ENCODE data around the gene GSX2.

The GSX2 gene

DNA sequence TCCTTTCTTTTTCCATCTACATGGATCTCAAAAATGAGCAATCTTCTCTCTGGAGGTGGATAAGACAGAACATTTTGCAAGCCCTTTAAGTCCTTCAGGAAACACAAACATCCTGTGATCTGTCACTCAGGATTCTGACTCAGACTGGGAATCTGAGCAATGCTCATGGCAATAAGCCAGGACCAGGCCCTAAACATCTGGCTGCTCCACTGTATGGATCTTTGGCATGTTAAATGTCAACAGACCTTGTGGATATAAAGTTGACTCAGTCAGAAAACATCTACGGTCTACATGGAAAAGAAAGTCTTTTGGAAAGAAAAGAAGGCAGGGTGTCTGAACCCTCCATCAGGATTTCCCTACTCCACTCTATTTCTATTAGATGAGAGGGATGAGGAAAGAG, 17.8 kb upstream of the GSX2 start:
- peaks cover 34% of the 10 kb centered on the region for H3K4me1 ChIP-seq (ENCODE audit: control insufficient read depth, insufficient read depth, low read length)
- no peaks in the 10 kb centered on the region for H3K9me3 ChIP-seq (ENCODE audit: control insufficient read depth, low read length)
- no peaks in the 10 kb centered on the region for H3K27me3 ChIP-seq (replicated peaks; ENCODE audit: control insufficient read depth, insufficient read depth, low read length)
- peak; percentile 98 for DNase-seq (ENCODE audit: low read depth)
- no peak overlapping the region for H3K9ac ChIP-seq (ENCODE audit: low read length)
- H3K4me3 ChIP-seq (ENCODE audit: low read length) = peak overlapping the region; percentile 40
- H3K36me3 ChIP-seq (ENCODE audit: control insufficient read depth, insufficient read depth, low read length, severe bottlenecking) = no peaks in the 10 kb centered on the region

DNA sequence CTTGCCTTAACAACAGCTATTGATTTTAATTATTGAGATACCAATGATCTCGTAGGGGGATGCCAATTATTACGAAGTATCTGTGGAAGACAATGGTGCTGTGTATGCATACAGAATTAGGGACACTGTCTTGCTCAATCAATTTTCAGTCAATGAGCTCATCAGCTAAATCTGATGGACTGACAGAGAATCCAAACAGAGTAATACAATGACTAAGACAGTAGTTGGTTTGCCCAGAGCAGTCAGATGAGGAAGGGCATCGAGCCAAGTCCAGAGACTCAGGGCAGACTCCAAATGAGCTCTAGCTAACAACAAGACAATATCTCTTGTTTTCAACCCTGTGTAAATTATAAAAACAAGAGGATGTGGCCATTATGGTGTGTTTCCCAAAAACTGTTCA, 14.7 kb upstream of the GSX2 start:
- peak; percentile 80 for DNase-seq (ENCODE audit: low read depth)
- H3K4me1 ChIP-seq (ENCODE audit: control insufficient read depth, insufficient read depth, low read length) = peaks cover 25% of the 10 kb centered on the region
- H3K9me3 ChIP-seq (ENCODE audit: control insufficient read depth, low read length) = no peaks in the 10 kb centered on the region
- H3K36me3 ChIP-seq (ENCODE audit: control insufficient read depth, insufficient read depth, low read length, severe bottlenecking) = no peaks in the 10 kb centered on the region
- no peak overlapping the region for H3K4me3 ChIP-seq (ENCODE audit: low read length)
- H3K9ac ChIP-seq (ENCODE audit: low read length) = no peak overlapping the region
- H3K27me3 ChIP-seq (replicated peaks; ENCODE audit: control insufficient read depth, insufficient read depth, low read length) = no peaks in the 10 kb centered on the region

DNA sequence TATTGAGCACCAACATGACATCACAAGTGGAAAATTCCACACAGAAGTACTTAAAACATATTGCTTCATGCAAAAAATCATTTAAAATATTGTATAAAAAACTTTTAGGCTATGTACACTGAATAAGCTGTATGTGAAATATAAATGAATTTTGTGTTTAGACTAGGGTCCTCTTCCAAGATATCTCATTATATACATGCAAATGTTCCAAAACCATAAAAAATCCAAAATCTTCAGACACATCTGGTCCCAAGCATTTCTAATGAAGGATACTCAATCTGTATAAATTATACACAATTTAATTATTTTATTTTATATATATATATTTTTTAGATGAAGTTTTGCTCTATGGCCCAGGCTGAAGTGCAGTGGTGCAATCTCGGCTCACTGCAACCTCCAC, 10.1 kb upstream of the GSX2 start:
- no peaks in the 10 kb centered on the region for H3K36me3 ChIP-seq (ENCODE audit: control insufficient read depth, insufficient read depth, low read length, severe bottlenecking)
- peaks cover 19% of the 10 kb centered on the region for H3K4me1 ChIP-seq (ENCODE audit: control insufficient read depth, insufficient read depth, low read length)
- H3K9me3 ChIP-seq (ENCODE audit: control insufficient read depth, low read length) = no peaks in the 10 kb centered on the region
- H3K9ac ChIP-seq (ENCODE audit: low read length) = no peak overlapping the region
- DNase-seq (ENCODE audit: low read depth) = no peak
- no peak overlapping the region for H3K4me3 ChIP-seq (ENCODE audit: low read length)
- H3K27me3 ChIP-seq (replicated peaks; ENCODE audit: control insufficient read depth, insufficient read depth, low read length) = peaks cover 13% of the 10 kb centered on the region

DNA sequence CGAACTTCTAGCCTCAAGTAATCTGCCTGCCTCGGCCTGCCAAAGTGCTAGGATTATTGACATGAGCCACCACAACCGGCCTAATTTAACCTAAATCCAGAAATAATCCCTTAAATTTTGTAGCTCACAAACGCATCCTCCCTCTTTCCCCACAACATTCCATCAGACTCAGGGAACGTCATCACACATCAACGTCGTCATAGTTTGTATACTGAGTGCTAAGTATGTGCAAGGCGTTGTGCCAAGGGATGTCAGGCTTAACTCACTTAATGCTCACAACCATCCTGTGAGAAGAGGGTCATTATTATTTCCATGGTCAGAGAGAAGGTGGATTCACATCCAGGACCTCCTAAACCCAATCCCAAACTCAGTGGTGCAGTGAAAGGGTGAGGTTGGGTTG, 9.6 kb upstream of the GSX2 start:
- Histone ChIP-seq H3K9me3 (ENCODE audit: control insufficient read depth, low read length) (no peaks in the 10 kb centered on the region), H3K36me3 (ENCODE audit: control insufficient read depth, insufficient read depth, low read length, severe bottlenecking) (no peaks in the 10 kb centered on the region), H3K27me3 (replicated peaks; ENCODE audit: control insufficient read depth, insufficient read depth, low read length) (peaks cover 13% of the 10 kb centered on the region), H3K4me3 (ENCODE audit: low read length) (no peak overlapping the region), H3K9ac (ENCODE audit: low read length) (no peak overlapping the region), H3K4me1 (ENCODE audit: control insufficient read depth, insufficient read depth, low read length) (peaks cover 14% of the 10 kb centered on the region)
- DNase-seq (ENCODE audit: low read depth) = no peak

DNA sequence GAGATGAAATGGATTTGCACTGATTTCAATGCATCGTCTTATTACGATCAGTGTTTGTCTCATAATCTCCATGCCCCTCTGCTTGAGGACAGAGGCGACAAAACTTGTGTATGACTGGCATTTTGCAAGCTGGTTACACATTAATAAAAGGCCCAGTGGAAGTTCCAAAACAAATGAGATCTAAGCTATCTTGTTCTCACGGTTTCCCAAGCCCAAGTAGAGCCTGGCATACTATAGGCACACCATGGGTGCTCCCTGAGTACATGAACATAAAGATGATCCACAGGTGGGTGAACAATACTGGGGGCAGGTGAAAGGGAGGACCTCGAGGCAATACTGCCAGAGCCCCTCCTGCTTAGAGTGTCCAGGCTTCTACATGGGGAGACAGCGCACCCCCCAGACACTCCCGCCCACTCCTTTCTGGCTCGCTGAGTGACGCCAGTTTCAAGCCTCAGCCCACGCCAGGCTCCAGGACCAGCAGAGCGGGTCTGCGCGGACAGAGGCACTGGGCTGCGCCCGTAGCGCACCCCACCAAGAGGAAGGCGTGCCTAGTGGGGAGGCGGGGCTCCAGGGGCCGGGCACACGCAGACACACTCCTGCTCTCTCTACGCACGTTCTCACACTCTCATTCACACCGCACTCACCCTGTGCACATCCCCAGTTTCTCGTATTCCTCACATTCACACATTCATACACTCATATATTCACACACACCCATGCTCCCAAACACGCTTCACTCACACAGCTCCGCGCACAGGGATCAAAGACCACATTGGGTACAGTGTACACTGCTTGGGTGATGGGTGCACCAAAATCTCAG, 8.9 kb upstream of the GSX2 start:
- peak overlapping the region; percentile 82 for H3K4me3 ChIP-seq (ENCODE audit: low read length)

DNA sequence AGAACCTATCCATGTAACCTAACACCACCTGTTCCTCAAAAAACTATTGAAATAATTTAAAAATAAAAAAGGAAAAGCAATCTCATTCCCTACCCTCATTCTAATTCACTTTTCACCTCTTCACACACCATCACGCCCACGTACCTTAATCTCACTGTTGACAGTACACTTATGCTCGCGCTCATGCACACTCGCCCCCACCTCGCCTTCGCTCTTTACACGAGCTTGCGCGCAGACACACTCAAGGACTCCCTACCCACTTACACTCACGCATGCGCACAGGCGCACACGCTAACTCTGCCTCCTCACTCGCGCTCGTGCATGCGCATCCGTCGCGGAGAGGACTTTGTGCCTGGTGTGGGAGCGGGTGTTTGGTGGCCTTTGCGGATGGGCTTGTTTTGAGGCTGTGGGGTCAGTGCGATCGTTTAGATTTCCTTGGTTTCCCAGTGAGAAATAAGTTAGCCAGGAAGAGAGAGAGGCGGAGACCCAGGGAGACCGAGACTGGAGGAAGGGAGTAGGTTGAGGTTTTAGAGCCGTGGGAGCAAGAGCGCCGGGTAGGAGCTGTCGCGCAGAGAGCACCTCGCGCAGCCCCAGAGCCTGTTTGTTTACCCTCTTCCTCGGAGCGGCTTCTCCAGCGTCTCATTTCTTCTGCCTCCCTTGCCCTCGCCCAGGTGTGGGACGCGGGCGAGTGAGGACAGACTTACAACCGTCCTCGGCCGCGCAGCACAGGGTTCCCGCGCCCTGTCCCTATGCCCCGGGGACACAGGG, 8.1 kb upstream of the GSX2 start:
- Histone ChIP-seq H3K4me3 (ENCODE audit: low read length) (peak overlapping the region; percentile 82), H3K36me3 (ENCODE audit: control insufficient read depth, insufficient read depth, low read length, severe bottlenecking) (no peaks in the 10 kb centered on the region), H3K27me3 (replicated peaks; ENCODE audit: control insufficient read depth, insufficient read depth, low read length) (peaks cover 18% of the 10 kb centered on the region), H3K9ac (ENCODE audit: low read length) (peak overlapping the region; percentile 69), H3K4me1 (ENCODE audit: control insufficient read depth, insufficient read depth, low read length) (peaks cover 11% of the 10 kb centered on the region), H3K9me3 (ENCODE audit: control insufficient read depth, low read length) (no peaks in the 10 kb centered on the region)
- peak; percentile 94 for DNase-seq (ENCODE audit: low read depth)

More for the DNA sequence above, 8.9 kb upstream of the GSX2 start:
- DNase-seq (ENCODE audit: low read depth) = peak; percentile 57
- H3K4me1 ChIP-seq (ENCODE audit: control insufficient read depth, insufficient read depth, low read length) = peaks cover 11% of the 10 kb centered on the region
- no peaks in the 10 kb centered on the region for H3K36me3 ChIP-seq (ENCODE audit: control insufficient read depth, insufficient read depth, low read length, severe bottlenecking)
- peaks cover 14% of the 10 kb centered on the region for H3K27me3 ChIP-seq (replicated peaks; ENCODE audit: control insufficient read depth, insufficient read depth, low read length)
- H3K9me3 ChIP-seq (ENCODE audit: control insufficient read depth, low read length) = no peaks in the 10 kb centered on the region
- H3K9ac ChIP-seq (ENCODE audit: low read length) = peak overlapping the region; percentile 69

DNA sequence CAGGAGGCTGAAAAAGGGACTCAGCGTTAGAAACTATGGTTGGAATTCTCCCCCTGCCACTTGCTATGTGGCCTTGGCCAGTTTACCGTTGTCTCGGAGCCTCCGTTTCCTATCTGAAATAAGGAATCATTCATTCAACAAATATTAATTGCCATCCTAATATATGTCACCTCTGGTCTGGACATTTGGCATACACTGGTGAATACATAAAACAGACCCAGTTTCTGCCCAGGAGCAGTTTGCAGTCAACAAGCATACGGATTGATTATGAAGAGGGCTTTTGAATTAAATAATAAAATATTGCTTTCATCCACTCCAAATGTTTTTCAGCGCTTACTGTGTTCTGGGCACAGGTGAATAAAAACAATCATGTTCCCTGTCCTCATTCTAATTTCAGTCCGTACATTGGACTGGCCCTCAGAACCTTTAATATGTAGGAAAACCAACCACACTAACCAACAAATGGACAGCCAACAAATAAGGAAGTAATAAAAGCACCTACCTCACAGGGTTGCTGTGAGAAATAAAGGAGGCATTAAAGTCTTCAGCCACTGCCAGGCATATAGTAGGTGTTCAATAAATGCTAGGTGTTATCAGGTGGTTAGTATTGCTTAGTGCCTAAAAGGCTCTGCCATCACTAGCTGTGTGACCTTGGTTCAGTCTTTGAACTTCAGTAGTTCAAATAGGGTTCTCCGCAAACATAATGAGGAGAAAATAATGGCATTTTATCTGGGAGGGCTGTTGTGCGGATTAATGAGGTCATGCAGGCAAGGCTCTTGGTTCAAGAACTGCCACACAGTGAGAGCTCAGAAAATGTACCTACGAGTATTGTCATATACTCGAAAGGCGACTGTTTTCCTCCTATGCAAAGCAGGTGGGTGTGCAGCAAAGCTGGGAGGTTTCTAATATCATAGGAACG, 7.3 kb upstream of the GSX2 start:
- DNase-seq (ENCODE audit: low read depth) = no peak
- H3K9ac ChIP-seq (ENCODE audit: low read length) = peak overlapping the region; percentile 69
- peaks cover 11% of the 10 kb centered on the region for H3K4me1 ChIP-seq (ENCODE audit: control insufficient read depth, insufficient read depth, low read length)
- H3K36me3 ChIP-seq (ENCODE audit: control insufficient read depth, insufficient read depth, low read length, severe bottlenecking) = no peaks in the 10 kb centered on the region
- peaks cover 18% of the 10 kb centered on the region for H3K27me3 ChIP-seq (replicated peaks; ENCODE audit: control insufficient read depth, insufficient read depth, low read length)
- peak overlapping the region; percentile 82 for H3K4me3 ChIP-seq (ENCODE audit: low read length)
- no peaks in the 10 kb centered on the region for H3K9me3 ChIP-seq (ENCODE audit: control insufficient read depth, low read length)

DNA sequence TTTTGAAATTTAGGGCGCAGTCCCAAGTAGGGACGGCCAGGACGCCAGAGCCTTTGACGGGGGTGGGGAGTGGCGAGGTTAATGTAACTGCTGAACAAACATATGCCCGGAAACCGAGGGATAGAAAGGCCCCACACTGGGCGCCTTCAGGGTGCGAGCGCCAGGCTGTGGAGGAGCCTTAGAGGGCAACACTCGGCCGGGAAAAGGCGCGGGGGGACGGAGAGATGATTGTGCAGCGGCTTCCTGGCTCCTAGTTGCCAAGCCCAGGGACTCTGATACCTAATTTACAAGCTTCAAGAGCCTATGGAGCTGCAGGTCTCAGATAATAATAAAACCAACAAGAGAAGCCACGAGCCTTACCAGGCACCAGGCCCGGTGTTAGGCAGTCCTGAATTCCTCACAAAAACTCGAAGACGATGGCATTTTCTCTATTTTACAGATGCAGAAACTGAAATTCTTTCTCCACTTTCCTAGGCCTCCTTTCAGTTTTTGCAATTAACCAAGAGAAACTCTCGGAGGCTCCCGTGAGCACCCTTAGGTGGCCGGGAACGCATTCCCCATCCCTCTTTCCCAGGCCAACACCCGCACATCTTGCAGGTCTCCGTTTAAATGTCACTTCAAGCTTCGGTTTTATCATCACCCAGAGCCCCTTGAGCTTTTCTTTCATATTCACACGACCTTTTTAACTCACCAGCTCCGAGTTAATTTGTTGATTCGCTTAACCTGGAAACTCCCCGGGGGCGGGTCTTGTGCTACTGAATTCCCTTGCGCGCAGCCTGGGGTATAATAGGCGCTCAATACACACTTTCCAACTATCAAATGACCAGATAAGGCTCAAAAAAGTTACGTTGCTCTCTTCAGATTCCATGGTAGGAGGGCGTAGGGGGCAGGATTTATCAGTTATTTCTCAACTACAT, 6.4 kb upstream of the GSX2 start:
- Histone ChIP-seq H3K4me3 (ENCODE audit: low read length) (no peak overlapping the region), H3K4me1 (ENCODE audit: control insufficient read depth, insufficient read depth, low read length) (peaks cover 11% of the 10 kb centered on the region), H3K27me3 (replicated peaks; ENCODE audit: control insufficient read depth, insufficient read depth, low read length) (peaks cover 26% of the 10 kb centered on the region), H3K36me3 (ENCODE audit: control insufficient read depth, insufficient read depth, low read length, severe bottlenecking) (no peaks in the 10 kb centered on the region), H3K9ac (ENCODE audit: low read length) (no peak overlapping the region), H3K9me3 (ENCODE audit: control insufficient read depth, low read length) (no peaks in the 10 kb centered on the region)
- DNase-seq (ENCODE audit: low read depth) = no peak

DNA sequence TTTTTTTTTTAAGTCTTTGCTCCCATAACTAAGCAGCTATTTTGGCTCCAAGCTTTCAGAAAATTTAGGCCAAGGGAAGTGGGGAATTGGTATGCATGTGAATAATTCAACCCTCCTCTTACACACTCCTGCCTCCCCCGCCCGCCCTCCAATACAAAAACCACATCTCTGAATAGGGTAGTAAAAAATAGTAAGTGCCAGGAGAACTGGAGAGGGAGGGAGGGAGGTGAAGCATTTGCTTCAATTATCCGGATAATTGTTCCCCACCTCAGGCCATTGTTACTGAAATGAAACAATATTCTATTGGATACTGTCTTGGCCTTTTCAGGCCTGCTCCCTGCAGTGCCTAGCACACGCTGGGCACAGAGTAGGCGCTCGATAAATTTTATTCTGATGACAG, 5.5 kb upstream of the GSX2 start:
- H3K9ac ChIP-seq (ENCODE audit: low read length) = no peak overlapping the region
- no peaks in the 10 kb centered on the region for H3K9me3 ChIP-seq (ENCODE audit: control insufficient read depth, low read length)
- no peaks in the 10 kb centered on the region for H3K36me3 ChIP-seq (ENCODE audit: control insufficient read depth, insufficient read depth, low read length, severe bottlenecking)
- H3K4me3 ChIP-seq (ENCODE audit: low read length) = no peak overlapping the region
- H3K4me1 ChIP-seq (ENCODE audit: control insufficient read depth, insufficient read depth, low read length) = peaks cover 11% of the 10 kb centered on the region
- no peak for DNase-seq (ENCODE audit: low read depth)
- H3K27me3 ChIP-seq (replicated peaks; ENCODE audit: control insufficient read depth, insufficient read depth, low read length) = peaks cover 33% of the 10 kb centered on the region

DNA sequence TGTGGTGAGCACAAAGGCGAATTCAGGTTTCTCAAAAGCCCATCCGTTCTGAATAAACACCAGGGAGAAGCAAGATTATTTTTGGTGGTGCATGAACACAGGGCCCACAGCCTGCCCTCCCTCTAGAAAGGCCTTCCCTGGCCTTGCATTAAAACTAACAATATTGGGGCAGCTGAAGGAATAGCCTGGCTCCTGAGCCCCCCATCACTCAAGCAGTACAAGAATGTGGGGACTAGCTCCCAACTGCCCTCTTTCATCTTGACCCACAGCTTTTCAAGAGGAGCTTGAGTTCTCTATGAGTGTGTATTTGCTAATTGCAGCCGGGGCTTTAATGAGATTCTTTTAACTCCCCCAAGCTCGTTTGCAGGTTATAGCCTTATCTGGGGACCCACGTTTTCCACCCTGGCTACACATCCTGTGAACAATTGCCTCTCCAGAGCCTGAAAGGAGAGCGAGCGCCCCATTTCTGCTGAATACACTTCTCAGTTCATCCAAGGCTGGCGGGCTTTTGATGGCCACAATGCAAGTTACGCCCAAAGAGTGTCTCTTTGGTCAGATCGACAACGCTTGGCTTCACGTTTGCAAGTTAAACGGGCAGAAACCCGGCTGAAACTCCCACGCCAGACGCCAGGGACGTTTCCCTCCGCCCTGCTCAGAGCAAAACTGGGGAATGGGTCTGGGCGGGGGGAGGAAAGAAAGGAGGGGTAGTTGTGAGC, 4.7 kb upstream of the GSX2 start:
- H3K9ac ChIP-seq (ENCODE audit: low read length) = no peak overlapping the region
- H3K4me1 ChIP-seq (ENCODE audit: control insufficient read depth, insufficient read depth, low read length) = peaks cover 12% of the 10 kb centered on the region
- no peaks in the 10 kb centered on the region for H3K9me3 ChIP-seq (ENCODE audit: control insufficient read depth, low read length)
- peaks cover 36% of the 10 kb centered on the region for H3K27me3 ChIP-seq (replicated peaks; ENCODE audit: control insufficient read depth, insufficient read depth, low read length)
- DNase-seq (ENCODE audit: low read depth) = no peak
- H3K36me3 ChIP-seq (ENCODE audit: control insufficient read depth, insufficient read depth, low read length, severe bottlenecking) = no peaks in the 10 kb centered on the region
- H3K4me3 ChIP-seq (ENCODE audit: low read length) = no peak overlapping the region

Data from adipocyte (in vitro differentiated cells).